Stomach (tissue), 9 donors: ENCODE measurements around the gene CD3E. TPM values are rescaled to one million over a fixed set of nuclear protein-coding genes. Genes with fewer than 3 reads are reported as not detected.

Experiments used
- DNase-seq, 2 donors: peaks; one replicate each; pipeline versions ENCODE4 v3.0.0 to v3.0.0-alpha.2; 2013 to 2019
- H3K27ac ChIP-seq, 5 donors: fragments of 200-600 bp in 4 of 5; sonication (generic) in 4 of 5; one replicate each; pipeline ENCODE4 v1.5.1; 2013 to 2019; ENCODE audit warnings: mild to moderate bottlenecking in 1 of 5, moderate library complexity in 1 of 5
- H3K27me3 ChIP-seq, 3 donors: fragments of 200-600 bp; sonication (generic); one replicate each; pipeline ENCODE4 v1.5.1; 2017 to 2019; ENCODE audit warnings: mixed run types in 1 of 3
- H3K36me3 ChIP-seq, 4 donors: fragments of 200-600 bp; sonication (generic); 1 replicate in 3 of 4; 2 replicates in 1 of 4; pipeline ENCODE4 v1.5.1; 2016 to 2019
- H3K4me1 ChIP-seq, 4 donors: fragments of 200-600 bp; sonication (generic); one replicate each; pipeline ENCODE4 v1.5.1; 2016 to 2019
- H3K4me3 ChIP-seq, 4 donors: fragments of 200-600 bp; sonication (generic) in 3 of 4; one replicate each; pipeline ENCODE4 v1.5.1; 2016 to 2019; ENCODE audit warnings: mild to moderate bottlenecking in 1 of 4
- H3K9me3 ChIP-seq, 4 donors: fragments of 200-600 bp; sonication (generic); one replicate each; pipeline ENCODE4 v1.5.1; 2016 to 2019
- EP300 ChIP-seq: sonication (generic); formaldehyde crosslinking; IDR thresholded peaks from one replicate; pipeline ENCODE4 v1.6.1; 2017; ENCODE audit warnings: antibody characterized with exemption
- POLR2A ChIP-seq, 4 donors: fragments of 450-650 bp; IDR thresholded peaks; one replicate each; pipeline ENCODE4 v1.6.1; 2016; ENCODE audit warnings: antibody characterized with exemption in 4 of 4, control low read depth in 2 of 4, mild to moderate bottlenecking in 1 of 4, moderate library complexity in 1 of 4
- POLR2AphosphoS5 ChIP-seq, 3 donors: sonication (generic); formaldehyde crosslinking; IDR thresholded peaks; one replicate each; pipeline ENCODE4 v1.6.1; 2016; ENCODE audit warnings: antibody characterized with exemption in 3 of 3
- WGBS, 5 donors: extraction: QIAGEN DNeasy Blood & Tissue Kit in 3 of 5; methylation state at CpG; one replicate each; pipeline versions ENCODE4 v1.1.5 to v1.1.7; 2013 to 2018; 5-methylcytosine and 5-hydroxymethylcytosine counted together
- intact Hi-C: fragments of 100-400 bp; cut with DNase I; formaldehyde crosslinking; loops from one replicate; pipeline ENCODE4 v1.15.1; 2023; ENCODE audit warnings: low total_unique reads
- polyA plus RNA-seq, 3 donors: library from polyadenylated mRNA; stranded (reverse); fragments of 200-250 nt; gene quantifications; one replicate each; pipeline ENCODE4 v1.2.3, GENCODE V29; 2013
- total RNA-seq, 5 donors: library from RNA; depleted of rRNA; stranded (reverse); fragments of >200 nt; gene quantifications; one replicate each; pipeline versions ENCODE4 v1.1.0 to v1.2.3, GENCODE V29; 2014 to 2016
- TF ChIP-seq, protein P1 (sequence below), 7 experiments: fragments of 450-650 bp in 4 of 7; fragments of 200-600 bp in 3 of 7; sonication (generic) in 3 of 7; IDR thresholded peaks; one replicate each; pipeline ENCODE4 v1.5.1; 2016 to 2019; ENCODE audit warnings: antibody characterized with exemption in 7 of 7, control low read depth in 2 of 7, mild to moderate bottlenecking in 1 of 7
- donor health status: healthy with polysubstance abuse.
- donor health status: Bipolar disorder and iron deficiency.
- donor health status: healthy.

Gene CD3E
- total and polyA plus RNA-seq, 8 donors = 2.3 to 15.8 (median 5.6) TPM; not detected in 2

DNA sequence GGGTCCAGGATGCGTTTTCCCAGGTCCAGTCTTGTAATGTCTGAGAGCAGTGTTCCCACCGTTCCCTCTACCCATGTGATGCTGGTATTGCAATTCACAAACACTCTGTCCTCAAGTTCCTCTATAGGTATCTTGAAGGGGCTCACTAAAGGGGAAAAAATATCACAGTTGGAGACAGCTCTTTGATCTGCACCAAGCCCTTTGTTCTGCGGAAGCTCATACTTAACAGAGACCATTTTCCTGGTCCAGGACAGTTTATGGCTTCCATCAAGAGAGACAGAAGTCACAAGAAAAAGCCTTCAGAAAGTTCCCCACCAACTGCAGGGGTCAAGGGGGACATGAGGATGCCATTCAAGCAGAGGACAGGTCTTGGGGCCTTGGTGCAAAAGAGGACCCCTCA, 35.9 kb downstream of the CD3E start:
- TF ChIP-seq POLR2A (IDR thresholded peaks at IDR 0.05) (no peak), EP300 (no peak), POLR2AphosphoS5 (IDR thresholded peaks at IDR 0.05) (no peak)
- TF ChIP-seq, protein P1, sequence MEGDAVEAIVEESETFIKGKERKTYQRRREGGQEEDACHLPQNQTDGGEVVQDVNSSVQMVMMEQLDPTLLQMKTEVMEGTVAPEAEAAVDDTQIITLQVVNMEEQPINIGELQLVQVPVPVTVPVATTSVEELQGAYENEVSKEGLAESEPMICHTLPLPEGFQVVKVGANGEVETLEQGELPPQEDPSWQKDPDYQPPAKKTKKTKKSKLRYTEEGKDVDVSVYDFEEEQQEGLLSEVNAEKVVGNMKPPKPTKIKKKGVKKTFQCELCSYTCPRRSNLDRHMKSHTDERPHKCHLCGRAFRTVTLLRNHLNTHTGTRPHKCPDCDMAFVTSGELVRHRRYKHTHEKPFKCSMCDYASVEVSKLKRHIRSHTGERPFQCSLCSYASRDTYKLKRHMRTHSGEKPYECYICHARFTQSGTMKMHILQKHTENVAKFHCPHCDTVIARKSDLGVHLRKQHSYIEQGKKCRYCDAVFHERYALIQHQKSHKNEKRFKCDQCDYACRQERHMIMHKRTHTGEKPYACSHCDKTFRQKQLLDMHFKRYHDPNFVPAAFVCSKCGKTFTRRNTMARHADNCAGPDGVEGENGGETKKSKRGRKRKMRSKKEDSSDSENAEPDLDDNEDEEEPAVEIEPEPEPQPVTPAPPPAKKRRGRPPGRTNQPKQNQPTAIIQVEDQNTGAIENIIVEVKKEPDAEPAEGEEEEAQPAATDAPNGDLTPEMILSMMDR (IDR thresholded peaks at IDR 0.05) = no peak
- Histone ChIP-seq H3K27ac (no peak overlapping the region), H3K27me3 (peaks cover 0 to 8% (median 0%) of the 10 kb centered on the region in 3 donors), H3K36me3 (no peaks in the 10 kb centered on the region), H3K9me3 (no peaks in the 10 kb centered on the region), H3K4me1 (no peaks in the 10 kb centered on the region), H3K4me3 (peak overlapping the region in 2 of 4 donors; percentile 1 to 21)
- WGBS, 5 donors = 67 to 89% (median 86%) methylated on average over 3 of the region's 3 CpGs
- DNase-seq = no peak
- intact Hi-C loops = no loop called here

DNA sequence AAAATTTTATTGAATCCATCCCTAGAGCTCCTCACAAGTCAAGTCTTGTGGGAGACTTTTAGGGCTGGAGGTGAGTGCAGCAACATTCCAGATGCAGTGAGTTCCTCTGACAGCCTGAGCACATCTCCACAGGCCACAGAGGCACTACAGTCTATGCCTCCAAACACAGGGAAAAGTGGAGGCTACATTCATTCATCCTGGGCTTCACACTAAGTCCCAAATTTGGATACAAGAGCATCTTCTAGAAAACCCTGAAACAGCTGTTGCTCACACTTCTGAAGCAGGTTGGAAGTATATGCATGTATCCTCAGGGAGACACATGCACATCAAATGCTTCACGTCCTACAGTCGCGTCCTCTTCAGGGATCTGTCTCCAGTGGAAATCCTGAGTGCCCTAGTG, 36.7 kb downstream of the CD3E start:
- Histone ChIP-seq H3K27ac (peak overlapping the region in 1 of 5 donors; percentile 40), H3K4me1 (no peaks in the 10 kb centered on the region), H3K4me3 (peak overlapping the region in 3 of 4 donors; percentile 9 to 24 (median 21)), H3K9me3 (no peaks in the 10 kb centered on the region), H3K36me3 (no peaks in the 10 kb centered on the region), H3K27me3 (peaks cover 0 to 8% (median 0%) of the 10 kb centered on the region in 3 donors)
- TF ChIP-seq, protein P1 (IDR thresholded peaks at IDR 0.05) = no peak
- TF ChIP-seq POLR2A (IDR thresholded peaks at IDR 0.05) (no peak), EP300 (no peak), POLR2AphosphoS5 (IDR thresholded peaks at IDR 0.05) (no peak)
- DNase-seq = no peak
- WGBS, 5 donors = 86 to 97% (median 93%) methylated on average over 3 of the region's 3 CpGs
- intact Hi-C loops = no loop called here

DNA sequence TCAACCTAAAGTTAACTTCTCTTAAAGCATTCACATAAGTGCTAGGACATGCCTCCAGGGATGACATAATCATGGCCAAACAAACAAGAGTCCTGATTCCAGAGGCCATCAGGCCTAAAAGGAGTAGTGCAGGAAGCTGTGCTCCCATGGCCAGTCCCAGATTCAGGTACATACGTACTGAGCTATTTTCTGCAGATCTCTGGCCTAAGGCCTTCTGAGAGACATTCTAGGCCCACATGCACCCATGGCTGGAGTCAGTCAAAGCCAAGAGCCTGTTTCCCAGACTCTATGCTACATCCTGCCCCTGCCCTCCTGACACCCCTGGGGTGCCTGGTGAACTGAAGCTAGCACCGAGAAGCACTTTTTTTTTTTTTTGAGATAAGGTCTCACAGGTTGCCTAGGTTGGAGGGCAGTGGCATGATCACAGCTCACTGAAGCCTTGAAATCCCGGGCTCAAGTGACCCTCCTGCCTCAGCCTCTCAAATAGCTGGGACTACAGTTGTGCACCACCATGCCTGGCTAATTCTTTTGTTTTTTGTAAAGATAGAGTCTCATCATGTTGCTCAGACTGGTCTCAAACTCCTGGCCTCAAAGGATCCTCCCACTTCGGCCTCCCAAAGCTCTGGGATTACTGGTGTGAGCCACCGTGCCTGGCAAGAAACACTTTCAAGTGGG, 37.4 kb downstream of the CD3E start:
- no peaks in the 10 kb centered on the region for H3K4me1 ChIP-seq
- DNase-seq = no peak
- peak overlapping the region in 3 of 4 donors; percentile 6 to 24 (median 21) for H3K4me3 ChIP-seq
- intact Hi-C loops = no loop called here
- TF ChIP-seq POLR2AphosphoS5 (IDR thresholded peaks at IDR 0.05) (no peak), POLR2A (IDR thresholded peaks at IDR 0.05) (no peak), EP300 (no peak)
- TF ChIP-seq, protein P1 (IDR thresholded peaks at IDR 0.05) = no peak
- no peaks in the 10 kb centered on the region for H3K9me3 ChIP-seq
- peaks cover 0 to 8% (median 0%) of the 10 kb centered on the region in 3 donors for H3K27me3 ChIP-seq
- peak overlapping the region; percentile 13 to 40 (median 26) for H3K27ac ChIP-seq
- 69 to 81% (median 77%) methylated on average over 5 of the region's 5 CpGs for WGBS, 5 donors
- no peaks in the 10 kb centered on the region for H3K36me3 ChIP-seq

DNA sequence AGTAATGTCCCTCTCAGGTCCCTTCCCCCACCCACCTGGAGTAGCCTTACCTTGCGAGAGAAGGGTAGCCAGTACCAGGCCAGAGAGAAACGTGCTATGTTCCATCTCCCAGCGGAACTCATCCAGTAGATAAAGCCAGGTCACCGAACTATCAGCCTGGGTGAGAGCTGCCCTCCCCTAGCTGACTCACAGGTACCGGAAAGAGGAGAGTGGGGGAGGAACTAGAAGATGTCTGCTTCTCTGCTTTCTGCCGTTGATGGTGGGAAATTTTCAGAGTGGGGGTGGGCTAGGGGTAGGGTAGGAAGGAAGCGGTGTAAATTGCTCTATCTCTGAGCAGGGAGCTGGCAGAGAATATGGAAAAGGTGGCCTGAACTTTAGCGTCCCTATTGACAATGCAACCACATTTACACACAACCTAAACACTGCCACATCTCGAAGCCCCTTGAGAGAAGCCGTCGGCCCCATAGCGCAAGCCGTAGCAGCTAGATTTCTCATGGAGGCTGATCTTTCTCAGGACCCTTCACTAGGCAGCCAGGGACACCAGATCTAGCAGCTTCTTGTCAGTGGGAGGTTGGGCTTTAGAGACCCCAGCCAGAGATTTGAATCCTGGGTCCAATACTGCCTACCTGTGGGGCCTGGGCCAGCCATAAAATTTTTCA, 38.1 kb downstream of the CD3E start, which contains the start of gene CD3D:
Gene CD3D (minus strand): TSS at position 203 of the 659 bp plus-strand sequence. CDS start 98 bp downstream, at position 105.
- Histone ChIP-seq H3K27me3 (peaks cover 0 to 11% (median 0%) of the 10 kb centered on the region in 3 donors), H3K36me3 (no peaks in the 10 kb centered on the region), H3K4me1 (no peaks in the 10 kb centered on the region), H3K9me3 (no peaks in the 10 kb centered on the region), H3K27ac (peak within 1 kb of the TSS; percentile 13 to 42 (median 29)), H3K4me3 (peak within 1 kb of the TSS; percentile 6 to 24 (median 15))
- intact Hi-C loops = no loop called here
- TF ChIP-seq, protein P1 (IDR thresholded peaks at IDR 0.05) = no peak
- no peak for TF ChIP-seq POLR2A (IDR thresholded peaks at IDR 0.05)
- no peak for TF ChIP-seq POLR2AphosphoS5 (IDR thresholded peaks at IDR 0.05)
- no peak for TF ChIP-seq EP300
- DNase-seq = peak in 1 of 2 donors; percentile 41
- WGBS, 5 donors = 74 to 85% (median 80%) methylated on average over 13 of the region's 13 CpGs
